ENCODE data around the gene EPB41. TPM values are rescaled to one million over a fixed set of nuclear protein-coding genes. Genes with fewer than 3 reads are reported as not detected.

EPB41 gene
- total RNA-seq, 6 donors from 2014 or later: 43.5 to 109 (median 51.9) TPM

DNA sequence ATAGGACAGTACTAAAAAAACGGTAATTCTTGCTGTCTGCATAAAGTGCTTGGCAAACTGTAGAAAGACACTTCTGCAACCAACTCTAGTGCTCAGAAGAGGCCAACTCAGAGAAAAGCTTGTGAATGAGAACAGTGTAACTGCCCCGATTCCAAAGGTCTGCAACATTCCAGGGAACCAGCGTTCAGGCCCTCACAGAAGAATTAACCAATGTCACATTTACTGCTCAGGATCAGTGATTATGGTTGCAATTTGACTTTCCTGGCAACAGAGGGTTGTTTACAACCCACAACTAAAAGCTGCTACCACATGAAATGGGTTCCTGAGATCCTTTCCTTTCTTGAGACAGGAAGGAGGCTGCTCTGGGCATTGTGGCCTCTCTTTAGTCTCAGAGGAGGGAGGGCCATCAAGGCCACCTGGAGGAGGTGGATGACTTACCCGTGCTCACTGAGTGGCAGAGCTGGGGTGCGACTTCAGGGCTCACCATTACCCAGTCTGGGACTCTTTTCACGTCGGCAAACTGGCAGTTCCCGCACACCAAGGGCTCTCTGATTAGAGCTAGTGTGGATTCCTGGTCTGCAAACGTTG is 252.0 kb downstream of the EPB41 start:
- WGBS, 2 donors: 65 to 71% methylated on average over 9 of the region's 9 CpGs
- Histone ChIP-seq H3K27me3 (no peaks in the 10 kb centered on the region), H3K36me3 (peaks cover 4 to 51% (median 24%) of the 10 kb centered on the region in 4 donors), H3K4me3 (no peak overlapping the region), H3K27ac (no peak overlapping the region), H3K9me3 (no peaks in the 10 kb centered on the region), H3K4me1 (peaks cover 38 to 63% (median 47%) of the 10 kb centered on the region in 4 donors)
- ATAC-seq (ENCODE audit: low FRiP score in 2 of 2) (no peak), DNase-seq (no peak)
- TF ChIP-seq POLR2A (IDR thresholded peaks at IDR 0.05) (no peak), POLR2AphosphoS5 (IDR thresholded peaks at IDR 0.05) (no peak), EP300 (IDR thresholded peaks at IDR 0.05) (no peak)
- TF ChIP-seq, protein P1, sequence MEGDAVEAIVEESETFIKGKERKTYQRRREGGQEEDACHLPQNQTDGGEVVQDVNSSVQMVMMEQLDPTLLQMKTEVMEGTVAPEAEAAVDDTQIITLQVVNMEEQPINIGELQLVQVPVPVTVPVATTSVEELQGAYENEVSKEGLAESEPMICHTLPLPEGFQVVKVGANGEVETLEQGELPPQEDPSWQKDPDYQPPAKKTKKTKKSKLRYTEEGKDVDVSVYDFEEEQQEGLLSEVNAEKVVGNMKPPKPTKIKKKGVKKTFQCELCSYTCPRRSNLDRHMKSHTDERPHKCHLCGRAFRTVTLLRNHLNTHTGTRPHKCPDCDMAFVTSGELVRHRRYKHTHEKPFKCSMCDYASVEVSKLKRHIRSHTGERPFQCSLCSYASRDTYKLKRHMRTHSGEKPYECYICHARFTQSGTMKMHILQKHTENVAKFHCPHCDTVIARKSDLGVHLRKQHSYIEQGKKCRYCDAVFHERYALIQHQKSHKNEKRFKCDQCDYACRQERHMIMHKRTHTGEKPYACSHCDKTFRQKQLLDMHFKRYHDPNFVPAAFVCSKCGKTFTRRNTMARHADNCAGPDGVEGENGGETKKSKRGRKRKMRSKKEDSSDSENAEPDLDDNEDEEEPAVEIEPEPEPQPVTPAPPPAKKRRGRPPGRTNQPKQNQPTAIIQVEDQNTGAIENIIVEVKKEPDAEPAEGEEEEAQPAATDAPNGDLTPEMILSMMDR (IDR thresholded peaks at IDR 0.05): no peak

DNA sequence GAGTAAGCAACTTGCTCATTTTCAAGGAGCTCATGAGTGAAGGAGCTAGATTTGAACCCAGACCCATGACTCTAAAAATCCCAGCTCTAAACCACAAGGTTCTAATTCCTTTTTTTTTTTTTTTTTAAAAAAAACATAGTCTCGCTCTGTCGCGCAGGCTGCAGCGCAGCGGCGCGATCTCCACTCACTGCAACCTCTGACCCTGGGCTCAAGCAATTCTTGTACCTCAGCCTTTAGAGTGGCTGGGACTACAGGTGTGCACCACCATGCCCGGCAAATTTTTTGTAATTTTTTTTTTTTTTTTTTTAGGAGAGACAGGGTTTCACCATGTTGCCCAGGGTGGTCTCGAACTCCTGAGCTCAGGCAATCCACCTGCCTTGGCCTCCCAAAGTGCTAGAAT is 253.5 kb downstream of the EPB41 start:
- WGBS, 2 donors: 98 to 99% methylated on average over 9 of the region's 9 CpGs
- H3K27ac ChIP-seq: no peak overlapping the region
- peaks cover 4 to 51% (median 24%) of the 10 kb centered on the region in 4 donors for H3K36me3 ChIP-seq
- H3K27me3 ChIP-seq: no peaks in the 10 kb centered on the region
- DNase-seq (no peak), ATAC-seq (ENCODE audit: low FRiP score in 2 of 2) (no peak)
- no peak overlapping the region for H3K4me3 ChIP-seq
- TF ChIP-seq POLR2A (IDR thresholded peaks at IDR 0.05) (no peak), POLR2AphosphoS5 (IDR thresholded peaks at IDR 0.05) (no peak), EP300 (IDR thresholded peaks at IDR 0.05) (no peak)
- TF ChIP-seq, protein P1 (IDR thresholded peaks at IDR 0.05): no peak
- peaks cover 25 to 61% (median 43%) of the 10 kb centered on the region in 4 donors for H3K4me1 ChIP-seq
- H3K9me3 ChIP-seq: no peaks in the 10 kb centered on the region

Small RNA genes lying within 50 kb of the gene (small RNA-seq; reads per million reads assigned to genes)
- gene RF00017 (0 reads per million in 4 donors), gene RF00019 (0 reads per million in 4 donors)

Other genes with a start within 250 kb of the EPB41 start
- gene GMEB1, start 245.8 kb upstream of the EPB41 start, total RNA-seq: 10 to 100 TPM in 4 of 6 donors, 1 to 10 TPM in 2; 7.3 to 14.3 (median 10.5) TPM
- 10 to 100 TPM; 40.1 to 72.5 (median 59.0) TPM for gene YTHDF2, start 177.6 kb upstream of the EPB41 start, total RNA-seq
- gene OPRD1, start 102.4 kb upstream of the EPB41 start, total RNA-seq: not detected
- 1 to 10 TPM; 2.1 to 6.6 (median 3.5) TPM for gene TMEM200B, start 209.3 kb downstream of the EPB41 start, total RNA-seq